Stimulated activated CD4-positive, alpha-beta T cell treated with anti-CD3 and anti-CD28 coated beads, Interleukin-1b, Interleukin-23, amount 100 ng/mL, for 24 hours (primary cell): ENCODE results near the gene E2F2.

Experiments used
- DNase-seq, 4 experiments: peaks; one replicate each; pipeline ENCODE4 v3.0.0-alpha.2; 2020; ENCODE audit warnings: low read depth in 4 of 4, low spot score in 1 of 4

E2F2 gene

GRCh38 chr1:23484253-23485001, 46.6 kb downstream of the E2F2 start:
- peak; percentile 78 to 87 (median 84) for DNase-seq

GRCh38 chr1:23483321-23484252, 47.4 kb downstream of the E2F2 start, which contains the start of gene ASAP3:
Gene ASAP3, minus strand, starts transcription at chr1:23484179. Its CDS starts 46 bp downstream, at chr1:23484133.
- peak in 2 of 4 experiments; percentile 5 to 11 for DNase-seq

- no peak for DNase-seq
Observed at GRCh38 chr1:23481904-23482303, 49.1 kb downstream of the E2F2 start.

- DNase-seq, result no peak
Observed at GRCh38 chr1:23481026-23481597, 49.9 kb downstream of the E2F2 start.

- no peak for DNase-seq
Observed at GRCh38 chr1:23480187-23481025, 50.6 kb downstream of the E2F2 start.

GRCh38 chr1:23479666-23479941, 51.4 kb downstream of the E2F2 start:
- no peak for DNase-seq

- DNase-seq, result no peak
Observed at GRCh38 chr1:23478896-23479665, 52.0 kb downstream of the E2F2 start.

- no peak for DNase-seq
Observed at GRCh38 chr1:23477359-23478144, 53.5 kb downstream of the E2F2 start.

GRCh38 chr1:23475641-23476040, 55.4 kb downstream of the E2F2 start:
- no peak for DNase-seq

GRCh38 chr1:23475134-23475628, 55.9 kb downstream of the E2F2 start:
- DNase-seq, result no peak

- DNase-seq, result no peak
Observed at GRCh38 chr1:23473037-23473800, 57.8 kb downstream of the E2F2 start.

- DNase-seq, result no peak
Observed at GRCh38 chr1:23472351-23473036, 58.5 kb downstream of the E2F2 start.

- no peak for DNase-seq
Observed at GRCh38 chr1:23471473-23472075, 59.5 kb downstream of the E2F2 start.

GRCh38 chr1:23470282-23471070, 60.6 kb downstream of the E2F2 start:
- DNase-seq, result no peak

- no peak for DNase-seq
Observed at GRCh38 chr1:23469372-23469982, 61.6 kb downstream of the E2F2 start.

GRCh38 chr1:23466423-23466989, 64.5 kb downstream of the E2F2 start:
- DNase-seq, result no peak
